ENCODE measurements around the gene PSMC2. TPM values are rescaled to one million over a fixed set of nuclear protein-coding genes. Genes with fewer than 3 reads are reported as not detected.

Gene PSMC2
- total and polyA plus RNA-seq, 7 experiments from 2014 or later: 60.8 to 152 (median 64.9) TPM

DNA sequence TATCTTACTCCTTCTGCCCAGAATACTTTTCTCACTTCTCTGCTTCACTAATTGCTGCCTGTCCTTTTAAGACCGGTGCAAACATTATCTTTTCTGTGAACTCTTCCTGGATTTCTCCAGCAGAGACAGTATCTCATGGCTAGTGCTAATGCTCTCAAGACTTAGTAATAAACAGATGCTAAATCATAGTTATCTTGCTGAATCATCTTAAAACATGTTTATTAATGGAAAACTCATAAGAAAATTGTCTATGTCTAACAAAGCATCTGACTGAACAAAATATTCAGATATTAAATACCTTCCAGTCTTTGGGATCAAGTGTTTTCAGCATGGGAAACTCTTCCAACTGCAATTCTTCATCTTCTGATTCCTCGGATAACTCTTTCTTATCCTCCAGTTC lies 6.0 kb upstream of the PSMC2 start:
- ChIA-PET POLR2A (no interaction called here), CTCF (no interaction called here)
- Histone ChIP-seq H3K27me3 (ENCODE audit: control insufficient read depth in 2 of 2, insufficient read depth in 2 of 2, low read length in 2 of 2) (no peaks in the 10 kb centered on the region), H3K27ac (ENCODE audit: low read depth, low read length) (no peak overlapping the region), H3K4me3 (ENCODE audit: low read length) (no peak overlapping the region), H3K4me1 (ENCODE audit: control insufficient read depth in 2 of 2, insufficient read depth in 2 of 2, low read length in 2 of 2) (peaks cover 14 to 19% of the 10 kb centered on the region in 2 donors), H3K9me3 (ENCODE audit: control insufficient read depth in 2 of 3, low read length in 3 of 3) (no peaks in the 10 kb centered on the region), H3K36me3 (ENCODE audit: control insufficient read depth in 2 of 3, insufficient read depth in 3 of 3, low read length in 3 of 3) (peaks cover 17 to 52% (median 24%) of the 10 kb centered on the region in 3 experiments)
- Mint-ChIP-seq H3K4me1 (peaks cover 31 to 63% (median 60%) of the 10 kb centered on the region in 7 donors), H3K27me3 (no peaks in the 10 kb centered on the region), H3K36me3 (peaks cover 27 to 44% (median 29%) of the 10 kb centered on the region in 5 donors), H3K27ac (peak overlapping the region in 1 of 9 donors; percentile 65), H3K4me3 (peak overlapping the region in 3 of 10 donors; percentile 1 to 53 (median 10)), H3K9me3 (peaks cover 0 to 2% (median 0%) of the 10 kb centered on the region in 11 donors)
- DNase-seq: no peak
- ATAC-seq: no peak
- intact Hi-C loops (cut with micrococcal nuclease): loop anchor here (5.0 to 10.0 kb wide), 3 partner anchors 594 to 1673 kb away; partner anchors contain the start of genes FAM185A (in 1 of the 2), KMT2E (in 1 of the 2) and ORC5 (in 1 of the 2)

DNA sequence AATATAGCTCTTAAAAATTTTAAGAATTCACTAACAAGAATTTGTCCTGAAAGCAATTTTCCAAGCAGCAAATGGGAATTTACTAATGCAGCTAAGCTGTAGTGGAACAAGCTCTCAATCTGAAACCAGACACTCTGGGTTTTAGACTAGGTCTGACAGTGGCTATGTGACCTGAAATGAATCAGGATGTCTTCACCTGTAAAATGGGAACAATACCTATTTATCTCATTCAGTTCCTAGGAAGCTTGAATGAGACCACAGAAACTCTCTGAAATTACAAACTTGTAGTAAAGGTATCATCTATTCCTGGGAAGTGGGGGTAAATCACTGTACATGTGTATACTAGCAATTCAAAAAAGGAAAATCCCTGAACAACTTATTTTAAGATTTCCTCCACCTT lies 4.1 kb upstream of the PSMC2 start:
- ChIA-PET POLR2A (interaction anchor here (0.8 to 2.9 kb wide), 2 partner anchors 11 to 18 kb away, joined by 4 to 14 read pairs; no protein-coding TSS in a partner anchor), CTCF (interaction anchor here (0.7 to 1.0 kb wide), 3 partner anchors 17 to 46 kb away, joined by 3 to 4 read pairs (median 3); partner anchors contain the start of gene PMPCB)
- Mint-ChIP-seq H3K9me3 (peaks cover 0 to 2% (median 0%) of the 10 kb centered on the region in 11 donors), H3K4me1 (peaks cover 31 to 78% (median 66%) of the 10 kb centered on the region in 7 donors), H3K27me3 (no peaks in the 10 kb centered on the region), H3K4me3 (peak overlapping the region; percentile 93 to 100 (median 98)), H3K36me3 (peaks cover 18 to 30% (median 22%) of the 10 kb centered on the region in 5 donors), H3K27ac (peak overlapping the region in 8 of 9 donors; percentile 93 to 99 (median 96))
- DNase-seq (no peak), ATAC-seq (no peak)
- H3K4me3 ChIP-seq (ENCODE audit: low read length): peak overlapping the region; percentile 97
- intact Hi-C loops (cut with micrococcal nuclease): loop anchor here (5.0 to 10.0 kb wide), 3 partner anchors 596 to 1671 kb away; partner anchors contain the start of genes FAM185A (in 1 of the 2), KMT2E (in 1 of the 2) and ORC5 (in 1 of the 2)
- no peaks in the 10 kb centered on the region for H3K9me3 ChIP-seq (ENCODE audit: control insufficient read depth in 2 of 3, low read length in 3 of 3)
- no peaks in the 10 kb centered on the region for H3K27me3 ChIP-seq (ENCODE audit: control insufficient read depth in 2 of 2, insufficient read depth in 2 of 2, low read length in 2 of 2)
- peak overlapping the region; percentile 86 for H3K27ac ChIP-seq (ENCODE audit: low read depth, low read length)
- H3K36me3 ChIP-seq (ENCODE audit: control insufficient read depth in 2 of 3, insufficient read depth in 3 of 3, low read length in 3 of 3): peaks cover 8 to 41% (median 11%) of the 10 kb centered on the region in 3 experiments
- H3K4me1 ChIP-seq (ENCODE audit: control insufficient read depth in 2 of 2, insufficient read depth in 2 of 2, low read length in 2 of 2): peaks cover 22 to 26% of the 10 kb centered on the region in 2 donors

DNA sequence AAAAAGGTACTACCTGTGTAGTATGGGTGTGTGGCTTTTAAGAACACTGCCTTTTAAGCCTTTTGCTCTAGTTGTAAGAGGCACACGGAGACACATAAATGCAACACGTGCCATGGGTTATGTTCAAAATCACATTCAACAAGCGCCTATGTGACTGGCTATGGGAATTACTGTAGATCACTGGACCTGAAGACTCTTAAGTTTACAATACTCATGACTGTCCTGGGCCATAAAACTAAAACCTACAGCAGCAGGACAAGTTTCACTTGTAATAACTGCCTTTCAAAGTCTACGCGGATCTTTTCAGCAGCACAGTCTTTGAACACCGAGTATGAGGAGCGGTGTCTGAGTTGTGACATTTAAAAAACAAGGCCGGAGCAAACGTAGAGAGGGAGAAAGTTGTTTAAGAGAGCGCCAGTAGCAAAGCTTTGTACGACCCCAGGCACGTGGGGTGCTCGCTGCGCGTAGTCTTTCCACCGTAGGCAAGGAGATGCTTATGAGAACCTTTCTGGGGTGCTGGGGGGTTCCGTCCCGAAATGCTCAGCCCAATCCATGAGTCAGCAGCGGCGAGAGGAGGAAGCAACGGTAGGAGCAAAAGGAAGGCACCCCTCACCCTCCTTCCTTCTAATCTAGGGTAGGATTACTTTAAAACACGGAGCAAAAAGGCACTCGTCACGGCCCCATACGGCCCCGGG lies 3.5 kb upstream of the PSMC2 start:
- Mint-ChIP-seq H3K4me3 (peak overlapping the region; percentile 93 to 100 (median 98)), H3K27me3 (no peaks in the 10 kb centered on the region), H3K36me3 (peaks cover 18 to 30% (median 22%) of the 10 kb centered on the region in 5 donors), H3K9me3 (peaks cover 0 to 2% (median 0%) of the 10 kb centered on the region in 11 donors), H3K27ac (peak overlapping the region; percentile 93 to 99 (median 97)), H3K4me1 (peaks cover 32 to 84% (median 72%) of the 10 kb centered on the region in 7 donors)
- intact Hi-C loops (cut with micrococcal nuclease): loop anchor here (1.0 to 10.0 kb wide), 7 partner anchors 17 to 1671 kb away; partner anchors contain the start of genes ARMC10 (in 2 of the 2), PMPCB (in 2 of the 2), FAM185A (in 1 of the 2) and FBXL13 (in 1 of the 2)
- Histone ChIP-seq H3K27me3 (ENCODE audit: control insufficient read depth in 2 of 2, insufficient read depth in 2 of 2, low read length in 2 of 2) (no peaks in the 10 kb centered on the region), H3K4me3 (ENCODE audit: low read length) (peak overlapping the region; percentile 97), H3K27ac (ENCODE audit: low read depth, low read length) (peak overlapping the region; percentile 86), H3K36me3 (ENCODE audit: control insufficient read depth in 2 of 3, insufficient read depth in 3 of 3, low read length in 3 of 3) (peaks cover 8 to 40% (median 11%) of the 10 kb centered on the region in 3 experiments), H3K9me3 (ENCODE audit: control insufficient read depth in 2 of 3, low read length in 3 of 3) (no peaks in the 10 kb centered on the region), H3K4me1 (ENCODE audit: control insufficient read depth in 2 of 2, insufficient read depth in 2 of 2, low read length in 2 of 2) (peaks cover 22 to 26% of the 10 kb centered on the region in 2 donors)
- ATAC-seq (peak; percentile 41), DNase-seq (peak in 4 of 9 donors; percentile 11 to 48 (median 30))
- CTCF ChIA-PET: no interaction called here
- POLR2A ChIA-PET: interaction anchor here (0.8 to 2.9 kb wide), 5 partner anchors 11 to 269 kb away, joined by 3 to 14 read pairs (median 4); no protein-coding TSS in a partner anchor

GRCh38 chr7:103344453-103345149 lies 2.8 kb upstream of the PSMC2 start, which contains the start of gene DNAJC2:
TSS of gene DNAJC2 (minus strand) at chr7:103344767. CDS start at chr7:103344622, 145 bp downstream.
- peak within 1 kb of the TSS; percentile 97 for H3K4me3 ChIP-seq (ENCODE audit: low read length)
- peaks cover 22 to 26% of the 10 kb centered on the region in 2 donors for H3K4me1 ChIP-seq (ENCODE audit: control insufficient read depth in 2 of 2, insufficient read depth in 2 of 2, low read length in 2 of 2)
- H3K9me3 ChIP-seq (ENCODE audit: control insufficient read depth in 2 of 3, low read length in 3 of 3): no peaks in the 10 kb centered on the region
- peaks cover 7 to 33% (median 8%) of the 10 kb centered on the region in 3 experiments for H3K36me3 ChIP-seq (ENCODE audit: control insufficient read depth in 2 of 3, insufficient read depth in 3 of 3, low read length in 3 of 3)
- ChIA-PET POLR2A (interaction anchor here (0.9 to 2.9 kb wide), 4 partner anchors 10 to 269 kb away, joined by 3 to 14 read pairs (median 4); no protein-coding TSS in a partner anchor), CTCF (no interaction called here)
- no peaks in the 10 kb centered on the region for H3K27me3 ChIP-seq (ENCODE audit: control insufficient read depth in 2 of 2, insufficient read depth in 2 of 2, low read length in 2 of 2)
- peak within 1 kb of the TSS; percentile 93 to 99 (median 97) for H3K27ac Mint-ChIP-seq
- H3K36me3 Mint-ChIP-seq: peaks cover 13 to 23% (median 16%) of the 10 kb centered on the region in 5 donors
- H3K9me3 Mint-ChIP-seq: no peaks in the 10 kb centered on the region
- peaks cover 31 to 84% (median 72%) of the 10 kb centered on the region in 7 donors for H3K4me1 Mint-ChIP-seq
- no peaks in the 10 kb centered on the region for H3K27me3 Mint-ChIP-seq
- intact Hi-C loops (cut with micrococcal nuclease): loop anchor here (1.0 to 10.0 kb wide), 11 partner anchors 18 to 1670 kb away; partner anchors contain the start of genes ARMC10 (in 2 of the 2), FAM185A (in 2 of the 2), KMT2E (in 2 of the 2) and PMPCB (in 2 of the 2)
- H3K27ac ChIP-seq (ENCODE audit: low read depth, low read length): peak within 1 kb of the TSS; percentile 86
- peak within 1 kb of the TSS; percentile 93 to 100 (median 98) for H3K4me3 Mint-ChIP-seq
- DNase-seq (peak; percentile 61 to 88 (median 83)), ATAC-seq (peak; percentile 94)

DNA sequence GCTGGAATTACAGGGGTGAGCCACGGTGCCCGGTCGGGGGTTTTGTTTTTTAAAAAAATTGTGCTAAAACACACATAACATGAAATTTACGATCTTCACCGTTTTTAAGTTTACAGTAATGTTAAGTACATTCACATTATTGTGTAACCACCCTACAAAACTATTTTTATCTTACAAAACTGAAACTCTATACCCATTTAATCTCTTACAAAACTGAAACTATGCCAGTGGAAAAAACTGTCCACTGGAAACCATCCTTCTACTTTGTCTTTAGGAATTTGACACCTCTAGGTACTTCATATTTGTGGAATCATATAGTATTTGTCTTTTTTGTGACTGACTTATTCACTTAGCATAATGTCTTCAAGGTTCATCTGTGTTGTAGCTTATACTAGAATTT lies 1.0 kb upstream of the PSMC2 start:
- H3K4me1 Mint-ChIP-seq: peaks cover 31 to 84% (median 71%) of the 10 kb centered on the region in 7 donors
- peaks cover 7 to 16% (median 8%) of the 10 kb centered on the region in 5 donors for H3K36me3 Mint-ChIP-seq
- H3K27ac ChIP-seq (ENCODE audit: low read depth, low read length): no peak overlapping the region
- intact Hi-C loops (cut with micrococcal nuclease): loop anchor here (2.0 to 10.0 kb wide), 7 partner anchors 60 to 1668 kb away; partner anchors contain the start of genes KMT2E (in 2 of the 2), FAM185A (in 1 of the 2) and NAPEPLD (in 1 of the 2)
- no peaks in the 10 kb centered on the region for H3K9me3 ChIP-seq (ENCODE audit: control insufficient read depth in 2 of 3, low read length in 3 of 3)
- H3K27ac Mint-ChIP-seq: peak overlapping the region in 3 of 9 donors; percentile 12 to 97 (median 68)
- peak overlapping the region; percentile 27 to 98 (median 44) for H3K4me3 Mint-ChIP-seq
- no peaks in the 10 kb centered on the region for H3K9me3 Mint-ChIP-seq
- ChIA-PET CTCF (interaction anchor here (0.7 kb wide), 1 partner anchor 45 kb away, joined by 4 read pairs; no protein-coding TSS in a partner anchor), POLR2A (interaction anchor here (0.6 to 3.4 kb wide), 4 partner anchors 10 to 250 kb away, joined by 3 to 18 read pairs (median 4); partner anchors contain the start of gene PMPCB)
- peaks cover 0 to 15% (median under 1%) of the 10 kb centered on the region in 3 experiments for H3K36me3 ChIP-seq (ENCODE audit: control insufficient read depth in 2 of 3, insufficient read depth in 3 of 3, low read length in 3 of 3)
- H3K27me3 Mint-ChIP-seq: no peaks in the 10 kb centered on the region
- H3K4me3 ChIP-seq (ENCODE audit: low read length): no peak overlapping the region
- H3K4me1 ChIP-seq (ENCODE audit: control insufficient read depth in 2 of 2, insufficient read depth in 2 of 2, low read length in 2 of 2): peaks cover 20 to 29% of the 10 kb centered on the region in 2 donors
- ATAC-seq (no peak), DNase-seq (no peak)
- H3K27me3 ChIP-seq (ENCODE audit: control insufficient read depth in 2 of 2, insufficient read depth in 2 of 2, low read length in 2 of 2): no peaks in the 10 kb centered on the region

Data from naive thymus-derived CD4-positive, alpha-beta T cell (primary cell).